ENCODE measurements around the gene FXR1.

- TF ChIP-seq, protein P1, sequence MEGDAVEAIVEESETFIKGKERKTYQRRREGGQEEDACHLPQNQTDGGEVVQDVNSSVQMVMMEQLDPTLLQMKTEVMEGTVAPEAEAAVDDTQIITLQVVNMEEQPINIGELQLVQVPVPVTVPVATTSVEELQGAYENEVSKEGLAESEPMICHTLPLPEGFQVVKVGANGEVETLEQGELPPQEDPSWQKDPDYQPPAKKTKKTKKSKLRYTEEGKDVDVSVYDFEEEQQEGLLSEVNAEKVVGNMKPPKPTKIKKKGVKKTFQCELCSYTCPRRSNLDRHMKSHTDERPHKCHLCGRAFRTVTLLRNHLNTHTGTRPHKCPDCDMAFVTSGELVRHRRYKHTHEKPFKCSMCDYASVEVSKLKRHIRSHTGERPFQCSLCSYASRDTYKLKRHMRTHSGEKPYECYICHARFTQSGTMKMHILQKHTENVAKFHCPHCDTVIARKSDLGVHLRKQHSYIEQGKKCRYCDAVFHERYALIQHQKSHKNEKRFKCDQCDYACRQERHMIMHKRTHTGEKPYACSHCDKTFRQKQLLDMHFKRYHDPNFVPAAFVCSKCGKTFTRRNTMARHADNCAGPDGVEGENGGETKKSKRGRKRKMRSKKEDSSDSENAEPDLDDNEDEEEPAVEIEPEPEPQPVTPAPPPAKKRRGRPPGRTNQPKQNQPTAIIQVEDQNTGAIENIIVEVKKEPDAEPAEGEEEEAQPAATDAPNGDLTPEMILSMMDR (IDR thresholded peaks at IDR 0.05): no peak
- TF ChIP-seq POLR2AphosphoS5 (IDR thresholded peaks at IDR 0.05): no peak
These were observed 105.2 kb downstream of the FXR1 start for GRCh38 chr3:181017690-181018089.

Data from breast epithelium (tissue), 3 donors.